ENCODE measurements around the gene PRKCE.

DNA sequence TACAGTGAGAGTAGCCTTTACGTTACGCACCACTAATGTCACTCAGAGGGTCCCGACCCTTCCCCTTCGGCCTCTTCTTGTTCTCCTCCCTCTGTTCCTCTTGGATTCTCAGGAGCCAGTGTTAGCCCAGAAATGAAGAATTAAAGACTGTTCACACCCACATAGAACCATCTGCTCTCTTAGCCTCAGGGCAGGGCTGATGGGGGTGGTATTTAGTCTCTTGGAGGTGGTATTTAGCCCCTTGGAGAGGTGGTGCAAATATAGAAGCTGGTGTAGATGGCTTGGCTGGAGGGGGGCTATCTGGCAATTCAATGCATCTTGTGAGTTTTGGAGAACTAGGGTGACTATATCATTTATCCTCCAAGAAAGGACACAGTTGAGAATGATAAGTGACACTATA, 286.5 kb downstream of the PRKCE start:
- no peak for TF ChIP-seq POLR2AphosphoS5 (IDR thresholded peaks at IDR 0.05; ENCODE audit: low read depth, low read length)
- TF ChIP-seq POLR2A (IDR thresholded peaks at IDR 0.05; ENCODE audit: low read depth, low read length), result no peak
- TF ChIP-seq TAF1 (IDR thresholded peaks at IDR 0.05; ENCODE audit: borderline replicate concordance, low read depth, low read length), result no peak
